ENCODE results near the gene CAMK2A.

CAMK2A gene

DNA sequence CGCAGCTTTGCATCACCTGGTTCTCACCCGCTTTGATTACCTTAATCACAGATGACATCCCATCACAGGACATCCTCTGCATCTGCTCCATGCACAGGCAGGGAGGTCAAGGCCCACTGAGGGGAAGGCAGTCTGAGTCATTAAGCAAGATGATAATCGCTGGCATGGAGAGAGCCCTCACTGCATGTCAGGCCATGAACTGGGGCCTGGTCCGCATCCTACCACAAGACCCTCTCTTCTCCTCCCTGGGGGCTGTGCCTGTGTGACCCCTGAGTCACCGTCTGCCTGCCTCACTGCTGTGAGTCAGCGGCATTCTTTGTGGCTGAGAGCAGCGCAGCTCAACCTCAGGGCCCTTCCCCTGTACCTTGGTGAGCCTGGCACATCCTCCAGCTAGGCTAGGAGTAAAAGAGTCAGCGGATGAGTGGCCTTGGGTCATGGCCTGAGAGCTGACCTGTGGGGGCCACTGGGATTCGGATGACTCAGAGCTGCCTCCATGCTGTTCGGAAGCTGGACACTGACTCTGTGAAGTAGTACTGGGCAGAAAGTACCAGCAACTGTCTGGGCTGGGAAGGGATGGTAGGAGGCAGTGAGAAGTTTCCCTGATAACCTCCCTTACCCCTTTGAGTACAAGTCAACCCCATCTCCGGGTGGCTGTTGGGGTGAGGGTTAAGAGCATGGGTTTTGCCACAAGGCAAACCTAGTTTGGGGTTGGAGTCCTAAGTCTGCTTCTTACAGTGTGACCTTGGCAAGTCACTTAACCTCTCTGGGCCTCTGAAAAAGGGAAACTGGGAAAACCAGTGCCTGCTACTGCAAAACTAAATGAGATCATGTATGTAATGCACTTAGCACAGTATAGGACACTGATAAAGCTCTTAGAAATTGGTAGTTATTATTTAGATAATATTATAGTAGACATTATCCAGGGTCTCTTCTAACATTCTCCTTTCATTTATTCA lies 27.8 kb upstream of the CAMK2A start:
- no peak overlapping the region for H3K4me3 ChIP-seq (replicated peaks; ENCODE audit: low read depth, low read length)
- TF ChIP-seq CTCF (IDR thresholded peaks at IDR 0.05; ENCODE audit: low read length, missing control alignments): no peak
- peak; percentile 83 for DNase-seq (ENCODE audit: low read depth)

- H3K4me3 ChIP-seq (replicated peaks; ENCODE audit: low read depth, low read length): no peak overlapping the region
- DNase-seq (ENCODE audit: low read depth): no peak
- TF ChIP-seq CTCF (IDR thresholded peaks at IDR 0.05; ENCODE audit: low read length, missing control alignments): no peak
These were observed 26.7 kb upstream of the CAMK2A start for GRCh38 chr5:150316320-150316719.

- no peak overlapping the region for H3K4me3 ChIP-seq (replicated peaks; ENCODE audit: low read depth, low read length)
- DNase-seq (ENCODE audit: low read depth): no peak
- TF ChIP-seq CTCF (IDR thresholded peaks at IDR 0.05; ENCODE audit: low read length, missing control alignments): no peak
These were observed 25.7 kb upstream of the CAMK2A start for GRCh38 chr5:150315245-150315644.

DNA sequence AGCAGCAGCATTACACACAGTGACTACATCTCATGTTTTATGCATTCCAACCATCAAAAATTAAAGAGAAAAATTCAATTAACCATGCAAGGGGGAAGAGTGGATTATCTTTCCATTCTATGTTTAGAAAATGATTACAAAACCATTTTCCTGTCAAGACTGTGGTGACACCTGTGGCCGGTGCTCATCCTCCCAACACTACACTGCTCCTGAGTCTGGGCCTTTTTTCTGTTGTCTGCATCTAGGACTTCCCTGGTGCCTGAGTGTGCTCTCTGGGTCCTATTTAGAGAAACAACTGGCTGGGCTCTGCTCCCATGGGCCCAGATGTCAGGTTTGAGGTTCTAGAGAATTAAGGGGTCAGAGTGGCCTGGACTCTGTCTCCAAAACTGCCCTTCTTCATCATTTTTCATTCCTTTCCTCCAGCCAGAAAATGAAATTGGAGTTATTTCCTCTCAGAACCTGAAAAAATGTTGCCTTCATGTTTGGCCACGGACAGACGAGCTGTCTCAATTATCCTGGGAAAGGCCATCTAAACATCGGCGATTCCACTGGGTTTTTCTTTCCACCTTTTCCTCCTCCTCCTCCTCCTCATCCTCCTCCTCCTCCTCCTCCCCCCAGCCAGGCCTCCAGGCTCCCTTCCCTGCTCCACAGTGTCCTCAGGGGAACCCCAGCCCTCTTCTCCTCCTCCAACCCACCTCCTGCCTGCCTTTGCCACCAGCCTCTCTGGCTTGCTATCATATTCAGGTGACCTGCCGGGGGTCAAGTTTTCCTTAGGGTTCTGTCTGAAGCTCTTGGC lies 24.5 kb upstream of the CAMK2A start:
- no peak for TF ChIP-seq CTCF (IDR thresholded peaks at IDR 0.05; ENCODE audit: low read length, missing control alignments)
- H3K4me3 ChIP-seq (replicated peaks; ENCODE audit: low read depth, low read length): no peak overlapping the region
- DNase-seq (ENCODE audit: low read depth): no peak

DNA sequence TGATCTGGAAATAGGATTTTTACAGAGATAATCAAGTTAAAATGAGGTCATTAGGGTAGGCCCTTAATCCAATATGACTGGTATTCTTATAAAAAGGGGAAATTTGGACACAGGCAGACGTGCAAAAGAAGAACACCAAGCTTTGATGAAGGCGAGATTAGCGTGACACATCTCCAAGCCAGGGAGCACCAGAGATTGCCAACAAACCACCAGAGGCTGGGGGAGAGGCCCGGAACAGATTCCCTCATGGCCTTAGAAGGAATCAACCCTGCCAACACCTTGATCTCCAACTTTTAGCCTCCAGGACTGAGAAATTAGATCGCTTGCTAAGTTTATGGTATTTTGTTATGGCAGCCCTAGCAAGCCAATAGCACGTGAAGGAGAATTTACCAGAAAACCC lies 23.9 kb upstream of the CAMK2A start:
- no peak overlapping the region for H3K4me3 ChIP-seq (replicated peaks; ENCODE audit: low read depth, low read length)
- DNase-seq (ENCODE audit: low read depth): no peak
- no peak for TF ChIP-seq CTCF (IDR thresholded peaks at IDR 0.05; ENCODE audit: low read length, missing control alignments)

GRCh38 chr5:150312518-150312917 lies 22.9 kb upstream of the CAMK2A start:
- TF ChIP-seq CTCF (IDR thresholded peaks at IDR 0.05; ENCODE audit: low read length, missing control alignments): no peak
- H3K4me3 ChIP-seq (replicated peaks; ENCODE audit: low read depth, low read length): no peak overlapping the region

More at GRCh38 chr5:150312518-150312917, 22.9 kb upstream of the CAMK2A start:
- no peak for DNase-seq (ENCODE audit: low read depth)
